GM19463 (cell line): ENCODE results near the gene HEBP1.
A peak's percentile ranks its signal among the peaks of the same experiment; 100 is the strongest.

Experiments used
- ATAC-seq: cut with Tn5 transposase; IDR thresholded peaks from one replicate; pipeline ENCODE4 v1.9.1; 2021; ENCODE audit warnings: mild to moderate bottlenecking, moderate library complexity; ENCODE audit not compliant: unreplicated experiment

HEBP1 gene

GRCh38 chr12:13024531-13024916 lies 24.5 kb upstream of the HEBP1 start:
- ATAC-seq, result no peak

DNA sequence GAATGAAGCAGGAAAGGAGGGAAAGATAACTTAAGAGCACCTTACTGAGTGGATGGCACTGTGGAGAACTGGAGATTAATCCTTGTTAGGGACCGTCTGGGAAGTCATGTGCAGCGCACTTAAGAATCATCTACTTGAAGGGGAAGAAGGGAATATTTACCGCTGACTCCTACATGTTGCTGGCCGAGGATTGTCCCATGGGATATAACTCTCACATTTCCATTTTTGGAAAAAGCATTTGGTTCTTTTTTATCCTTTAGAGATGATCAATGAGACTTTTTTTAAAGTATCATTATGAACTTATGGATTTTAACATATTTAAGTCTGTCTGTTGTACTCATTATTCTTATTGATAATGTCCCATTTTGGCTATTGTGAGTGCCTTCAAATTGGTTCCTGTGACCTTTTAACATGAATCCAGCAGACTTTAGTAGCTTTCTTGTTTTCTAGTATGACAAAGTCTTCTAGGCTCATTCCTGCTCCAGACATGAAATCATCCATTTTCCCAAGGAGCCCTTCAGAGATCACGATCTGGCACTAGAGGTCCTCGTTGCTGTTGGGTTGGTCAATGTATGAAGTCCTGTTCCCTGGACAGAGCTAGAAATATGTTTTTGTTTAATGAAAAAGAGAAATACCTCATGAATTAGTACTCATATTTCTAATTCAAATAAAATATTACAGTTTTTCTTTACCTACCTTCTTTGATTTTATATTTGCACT lies 23.9 kb upstream of the HEBP1 start:
- ATAC-seq, result no peak

DNA sequence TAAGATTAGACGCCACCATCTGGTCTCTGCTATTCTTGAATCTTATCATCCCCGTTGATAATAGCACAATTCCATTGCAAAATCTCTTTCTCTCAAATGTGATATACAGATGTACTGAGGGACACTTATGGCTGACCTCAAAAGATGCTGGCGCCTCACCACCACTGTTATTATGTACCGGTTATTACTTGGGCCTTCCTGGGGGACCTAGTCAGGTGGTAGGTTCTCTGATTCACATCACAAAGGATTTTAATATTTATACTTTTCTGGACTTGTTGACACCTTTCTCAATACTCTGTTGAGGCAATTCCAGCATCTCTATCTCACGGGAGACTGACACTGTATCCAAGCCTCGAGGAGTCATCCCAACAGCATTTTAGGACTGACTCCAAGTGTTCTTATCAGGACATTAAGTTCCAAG lies 22.8 kb upstream of the HEBP1 start:
- no peak for ATAC-seq

- no peak for ATAC-seq
Observed at GRCh38 chr12:13011098-13011497, 11.0 kb upstream of the HEBP1 start.

- no peak for ATAC-seq
Observed at GRCh38 chr12:13008741-13009380, 8.8 kb upstream of the HEBP1 start.

- no peak for ATAC-seq
Observed at GRCh38 chr12:13007496-13008233, 7.6 kb upstream of the HEBP1 start.

- ATAC-seq, result no peak
Observed at GRCh38 chr12:13005649-13006048, 5.6 kb upstream of the HEBP1 start.

- ATAC-seq, result no peak
Observed at GRCh38 chr12:13004986-13005385, 4.9 kb upstream of the HEBP1 start.

DNA sequence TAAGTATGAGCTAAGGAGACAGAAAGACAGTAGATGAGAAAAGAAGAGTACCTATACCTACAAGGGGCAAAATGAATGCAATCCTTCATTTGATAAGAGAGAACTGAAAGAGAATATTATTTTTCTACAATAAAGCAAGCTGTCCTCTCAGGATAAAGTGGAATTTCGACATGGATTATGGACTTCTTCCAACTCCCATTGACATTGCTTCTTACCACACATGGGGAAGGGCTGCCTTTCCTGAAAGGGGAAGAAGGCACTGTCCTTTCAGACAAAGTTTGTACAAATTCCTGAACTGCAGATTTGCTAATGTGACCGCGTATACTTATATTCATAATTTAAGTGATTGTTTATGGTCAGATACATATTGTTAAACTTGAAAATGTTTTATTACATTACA lies 4.3 kb upstream of the HEBP1 start:
- no peak for ATAC-seq

DNA sequence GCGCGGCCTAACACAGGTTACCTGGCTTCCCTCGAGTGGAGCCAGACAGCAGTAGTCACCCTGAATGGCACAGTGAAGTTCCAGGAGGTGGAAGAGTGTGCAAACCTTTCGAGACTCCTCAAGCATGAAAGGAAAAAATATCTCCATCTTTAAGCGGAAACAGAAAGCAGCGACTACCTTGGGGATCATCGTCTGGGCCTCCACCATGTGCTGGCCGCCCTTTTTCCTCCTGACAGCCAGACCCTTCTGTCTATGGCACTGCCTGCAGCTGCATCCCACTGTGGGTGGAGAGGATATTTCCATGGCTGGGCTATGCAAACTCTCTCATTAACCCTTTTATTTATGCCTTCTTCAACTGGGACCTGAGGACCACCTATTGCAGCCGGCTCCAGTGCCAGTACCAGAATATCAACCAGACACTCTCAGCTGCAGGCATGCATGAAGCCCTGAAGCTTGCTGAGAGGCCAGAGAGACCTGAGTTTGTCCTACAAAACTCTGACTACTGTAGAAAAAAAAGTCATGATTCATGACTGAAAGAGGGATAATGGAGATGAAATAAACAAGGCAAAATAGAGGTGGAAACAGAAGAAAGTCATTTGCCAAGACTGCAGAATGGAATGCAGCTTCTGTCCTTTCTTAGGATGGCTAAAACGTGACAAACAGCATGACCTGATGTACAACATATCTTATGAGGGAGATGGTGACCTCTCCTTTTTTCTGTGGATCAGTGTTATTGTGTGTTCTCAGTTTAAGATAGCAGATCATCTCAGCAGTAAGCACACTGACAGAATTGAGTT lies 2.4 kb upstream of the HEBP1 start:
- no peak for ATAC-seq

- ATAC-seq, result no peak
Observed at GRCh38 chr12:13001775-13002040, 1.6 kb upstream of the HEBP1 start.

- no peak for ATAC-seq
Observed at GRCh38 chr12:13000925-13001774, 1.1 kb upstream of the HEBP1 start.

GRCh38 chr12:13000616-13000924 lies 505 bp upstream of the HEBP1 start:
- peak; percentile 16 for ATAC-seq

GRCh38 chr12:12999271-12999958 lies 650 bp downstream of the HEBP1 start:
- no peak for ATAC-seq

DNA sequence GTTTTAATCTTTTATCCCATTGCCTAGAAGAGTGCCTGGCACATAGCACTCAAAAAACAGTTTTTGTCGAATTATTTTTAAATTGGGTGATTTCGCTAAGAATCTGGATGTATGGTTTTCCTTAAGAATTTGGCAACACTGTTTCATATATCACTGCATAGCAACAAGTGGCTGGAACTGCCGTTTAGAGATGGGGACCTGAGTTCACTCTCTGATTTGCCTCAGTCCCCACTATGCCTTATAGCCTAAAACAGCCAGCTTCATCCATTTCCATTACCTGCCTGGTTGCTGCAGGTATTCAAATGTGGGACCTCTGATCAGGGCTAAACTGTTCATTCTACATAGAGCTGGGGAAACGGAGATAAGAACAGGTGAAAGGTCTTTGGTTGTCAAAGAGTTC lies 1.8 kb downstream of the HEBP1 start:
- no peak for ATAC-seq

DNA sequence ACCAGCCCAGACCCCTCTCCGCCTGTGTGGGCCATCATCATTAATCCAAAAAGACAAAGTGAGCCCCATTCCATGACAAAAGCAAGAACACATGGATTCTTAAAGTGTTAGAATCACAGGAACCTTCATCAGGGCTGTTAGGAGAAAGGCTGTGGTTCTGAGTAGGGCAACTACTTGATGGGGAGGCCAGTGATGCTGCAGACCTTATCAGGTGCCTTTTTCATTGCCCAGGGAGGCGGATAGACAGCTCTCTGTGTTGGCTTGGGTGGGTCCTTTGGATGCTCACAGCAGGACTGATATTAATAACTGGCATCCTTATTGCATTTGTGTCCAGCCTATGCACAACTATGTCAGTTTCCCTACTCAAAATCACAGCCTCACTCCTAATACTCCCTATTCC lies 2.3 kb downstream of the HEBP1 start:
- ATAC-seq, result no peak

GRCh38 chr12:12997156-12997555 lies 2.9 kb downstream of the HEBP1 start:
- ATAC-seq, result no peak

DNA sequence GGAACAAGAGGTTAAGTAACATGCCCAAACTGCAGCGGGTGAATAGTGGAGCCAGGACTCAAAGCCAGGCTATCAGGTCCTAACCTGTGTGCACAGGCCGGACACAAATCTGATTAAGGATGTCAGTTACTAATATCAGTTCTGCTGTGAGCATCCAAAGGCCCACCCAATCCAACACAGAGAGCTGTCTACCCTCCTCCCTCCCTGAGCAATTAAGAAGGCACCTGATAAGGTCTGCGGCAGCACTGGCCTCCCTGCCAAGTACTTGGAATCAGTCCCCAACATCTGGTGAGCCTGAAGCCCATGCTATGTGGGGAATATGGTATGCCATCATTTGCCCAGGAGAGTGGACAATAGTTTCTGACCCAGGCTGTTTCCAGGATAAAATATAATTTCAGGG lies 3.9 kb downstream of the HEBP1 start:
- ATAC-seq, result no peak

DNA sequence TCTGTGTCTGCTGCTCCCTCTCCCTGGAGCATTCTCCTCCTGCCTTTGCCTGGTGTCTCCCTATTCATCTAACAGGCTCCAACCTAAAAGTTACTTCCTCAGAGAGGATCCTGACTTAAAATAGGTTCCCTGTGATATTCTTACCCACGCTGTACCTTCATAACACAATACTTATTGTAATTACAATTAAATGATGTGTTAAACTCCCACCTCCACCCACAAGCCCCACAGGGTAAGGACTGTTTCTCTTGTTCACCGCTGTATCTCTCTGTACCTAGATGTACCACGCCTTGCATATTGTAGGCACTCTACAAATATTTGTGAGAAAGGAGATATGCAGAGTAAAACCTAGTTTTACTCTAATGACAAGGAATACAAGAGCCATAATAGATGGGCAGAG lies 5.0 kb downstream of the HEBP1 start:
- ATAC-seq, result no peak

DNA sequence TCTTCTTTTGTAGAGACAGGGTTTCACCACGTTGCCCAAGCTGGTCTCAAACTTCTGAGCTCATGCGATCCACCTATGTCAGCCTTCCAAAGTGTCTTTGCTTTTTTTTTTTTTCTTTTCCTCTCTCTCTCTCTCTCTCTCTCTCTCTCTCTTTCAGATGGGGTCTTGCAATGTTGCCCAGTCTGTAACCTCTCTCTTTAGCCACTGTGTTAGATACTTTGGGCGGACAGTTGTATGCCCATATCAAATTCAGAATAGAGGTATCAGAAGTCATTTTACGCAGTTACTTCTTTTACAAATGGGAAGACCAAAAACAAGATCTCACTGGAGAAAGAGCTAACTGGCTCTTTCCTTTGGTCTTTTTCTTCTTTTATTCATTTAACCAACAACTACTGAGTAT lies 6.7 kb downstream of the HEBP1 start:
- ATAC-seq, result no peak
